Measurements from ENCODE around the gene SIGLEC5. TPM values are rescaled to one million over a fixed set of nuclear protein-coding genes. Genes with fewer than 3 reads are reported as not detected.

Gene SIGLEC5
- total and polyA plus RNA-seq, 2 of the 13 experiments (the other 11 are each of a cell fraction or from before 2014, with no cell fraction given): not detected

DNA sequence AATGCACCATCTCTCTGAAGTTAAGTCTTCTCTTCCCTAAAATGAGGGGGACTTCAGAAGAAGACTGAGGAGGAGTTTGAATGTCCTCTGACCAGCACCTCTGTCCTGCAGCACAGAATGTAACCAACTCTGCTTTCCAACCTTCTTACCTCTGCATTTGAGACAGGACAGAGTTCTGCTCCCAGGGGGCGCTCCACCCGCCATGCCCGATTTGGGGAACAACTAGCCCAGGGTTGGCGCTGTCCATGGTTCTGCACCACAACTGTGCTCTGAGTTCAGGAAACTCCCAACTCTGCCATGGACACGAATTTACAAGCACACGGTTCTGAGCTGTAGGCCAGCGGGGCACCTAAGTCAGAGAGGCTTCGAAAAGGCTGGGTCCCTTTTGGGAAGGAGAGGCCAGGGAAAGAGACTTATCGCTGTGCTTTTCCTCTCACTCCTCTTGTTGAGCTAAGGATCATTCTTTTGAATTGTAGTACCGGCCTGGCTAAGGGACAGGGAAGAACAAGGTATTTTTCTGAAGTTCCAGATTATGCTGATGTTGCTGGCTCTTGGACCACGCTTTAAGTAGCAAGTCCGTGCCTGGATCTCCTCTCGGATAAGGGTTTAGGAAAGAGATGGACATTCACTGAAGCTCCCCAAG is 22.2 kb downstream of the SIGLEC5 start (continued):
- TF ChIP-seq, protein P1, sequence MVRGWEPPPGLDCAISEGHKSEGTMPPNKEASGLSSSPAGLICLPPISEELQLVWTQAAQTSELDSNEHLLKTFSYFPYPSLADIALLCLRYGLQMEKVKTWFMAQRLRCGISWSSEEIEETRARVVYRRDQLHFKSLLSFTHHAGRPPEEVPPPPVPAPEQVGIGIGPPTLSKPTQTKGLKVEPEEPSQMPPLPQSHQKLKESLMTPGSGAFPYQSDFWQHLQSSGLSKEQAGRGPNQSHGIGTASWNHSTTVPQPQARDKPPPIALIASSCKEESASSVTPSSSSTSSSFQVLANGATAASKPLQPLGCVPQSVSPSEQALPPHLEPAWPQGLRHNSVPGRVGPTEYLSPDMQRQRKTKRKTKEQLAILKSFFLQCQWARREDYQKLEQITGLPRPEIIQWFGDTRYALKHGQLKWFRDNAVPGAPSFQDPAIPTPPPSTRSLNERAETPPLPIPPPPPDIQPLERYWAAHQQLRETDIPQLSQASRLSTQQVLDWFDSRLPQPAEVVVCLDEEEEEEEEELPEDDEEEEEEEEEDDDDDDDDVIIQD (CRISPR knock-in tag; IDR thresholded peaks at IDR 0.05; ENCODE audit: low read depth): peak; percentile 51; the same call in 1 of the 2 replicates
- TF ChIP-seq ZNF883 (CRISPR knock-in tag; IDR thresholded peaks at IDR 0.05; ENCODE audit: not compliant biosample characterization) (peak; percentile 82), GATAD1 (CRISPR knock-in tag; IDR thresholded peaks at IDR 0.05) (peak; percentile 75), JARID2 (CRISPR knock-in tag; IDR thresholded peaks at IDR 0.05; ENCODE audit: insufficient replicate concordance) (no peak), ZNF550 (CRISPR knock-in tag; IDR thresholded peaks at IDR 0.05; ENCODE audit: borderline replicate concordance) (no peak), PITX1 (CRISPR knock-in tag; IDR thresholded peaks at IDR 0.05) (peak; percentile 62; the same call in 1 of the 2 replicates), MAFF (IDR thresholded peaks at IDR 0.05; ENCODE audit: low read depth, low read length) (no peak), NR1H2 (CRISPR knock-in tag; IDR thresholded peaks at IDR 0.05; ENCODE audit: borderline replicate concordance, low read depth) (no peak), ZNF460 (CRISPR knock-in tag; IDR thresholded peaks at IDR 0.05; ENCODE audit: borderline replicate concordance) (no peak), ZNF747 (CRISPR knock-in tag; IDR thresholded peaks at IDR 0.05; ENCODE audit: borderline replicate concordance) (0 out of 2 replicates have a peak, but pooled peaks have one; percentile 44), KLF16 (CRISPR knock-in tag; IDR thresholded peaks at IDR 0.05) (peak in 1 of 2 experiments; percentile 98; a peak in 2 of 4 replicates), NAIF1 (CRISPR knock-in tag; IDR thresholded peaks at IDR 0.05; ENCODE audit: borderline replicate concordance) (peak; percentile 65; the same call in 1 of the 2 replicates), ZNF749 (CRISPR knock-in tag; IDR thresholded peaks at IDR 0.05; ENCODE audit: borderline replicate concordance) (peak; percentile 96), MTF1 (CRISPR knock-in tag; IDR thresholded peaks at IDR 0.05) (peak; percentile 82; the same call in 1 of the 2 replicates), ARHGAP35 (CRISPR knock-in tag; IDR thresholded peaks at IDR 0.05; ENCODE audit: borderline replicate concordance) (peak; percentile 88; the same call in 1 of the 2 replicates), HDAC1 (CRISPR knock-in tag; IDR thresholded peaks at IDR 0.05) (no peak; the same call in 1 of the 2 replicates), RELA (CRISPR knock-in tag; IDR thresholded peaks at IDR 0.05) (0 out of 2 replicates have a peak, but pooled peaks have one; percentile 57)
- TF ChIP-seq, protein P2, sequence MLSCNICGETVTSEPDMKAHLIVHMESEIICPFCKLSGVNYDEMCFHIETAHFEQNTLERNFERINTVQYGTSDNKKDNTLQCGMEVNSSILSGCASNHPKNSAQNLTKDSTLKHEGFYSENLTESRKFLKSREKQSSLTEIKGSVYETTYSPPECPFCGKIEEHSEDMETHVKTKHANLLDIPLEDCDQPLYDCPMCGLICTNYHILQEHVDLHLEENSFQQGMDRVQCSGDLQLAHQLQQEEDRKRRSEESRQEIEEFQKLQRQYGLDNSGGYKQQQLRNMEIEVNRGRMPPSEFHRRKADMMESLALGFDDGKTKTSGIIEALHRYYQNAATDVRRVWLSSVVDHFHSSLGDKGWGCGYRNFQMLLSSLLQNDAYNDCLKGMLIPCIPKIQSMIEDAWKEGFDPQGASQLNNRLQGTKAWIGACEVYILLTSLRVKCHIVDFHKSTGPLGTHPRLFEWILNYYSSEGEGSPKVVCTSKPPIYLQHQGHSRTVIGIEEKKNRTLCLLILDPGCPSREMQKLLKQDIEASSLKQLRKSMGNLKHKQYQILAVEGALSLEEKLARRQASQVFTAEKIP (CRISPR knock-in tag; IDR thresholded peaks at IDR 0.05; ENCODE audit: borderline replicate concordance): no peak
- TF ChIP-seq, protein P3, sequence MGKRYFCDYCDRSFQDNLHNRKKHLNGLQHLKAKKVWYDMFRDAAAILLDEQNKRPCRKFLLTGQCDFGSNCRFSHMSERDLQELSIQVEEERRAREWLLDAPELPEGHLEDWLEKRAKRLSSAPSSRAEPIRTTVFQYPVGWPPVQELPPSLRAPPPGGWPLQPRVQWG (CRISPR knock-in tag; IDR thresholded peaks at IDR 0.05; ENCODE audit: borderline replicate concordance, low read depth): no peak
- TF ChIP-seq, protein P4, sequence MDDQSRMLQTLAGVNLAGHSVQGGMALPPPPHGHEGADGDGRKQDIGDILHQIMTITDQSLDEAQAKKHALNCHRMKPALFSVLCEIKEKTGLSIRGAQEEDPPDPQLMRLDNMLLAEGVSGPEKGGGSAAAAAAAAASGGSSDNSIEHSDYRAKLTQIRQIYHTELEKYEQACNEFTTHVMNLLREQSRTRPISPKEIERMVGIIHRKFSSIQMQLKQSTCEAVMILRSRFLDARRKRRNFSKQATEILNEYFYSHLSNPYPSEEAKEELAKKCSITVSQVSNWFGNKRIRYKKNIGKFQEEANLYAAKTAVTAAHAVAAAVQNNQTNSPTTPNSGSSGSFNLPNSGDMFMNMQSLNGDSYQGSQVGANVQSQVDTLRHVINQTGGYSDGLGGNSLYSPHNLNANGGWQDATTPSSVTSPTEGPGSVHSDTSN (CRISPR knock-in tag; IDR thresholded peaks at IDR 0.05; ENCODE audit: borderline replicate concordance): peak; percentile 88; the same call in 1 of the 2 replicates
- TF ChIP-seq, protein P5, sequence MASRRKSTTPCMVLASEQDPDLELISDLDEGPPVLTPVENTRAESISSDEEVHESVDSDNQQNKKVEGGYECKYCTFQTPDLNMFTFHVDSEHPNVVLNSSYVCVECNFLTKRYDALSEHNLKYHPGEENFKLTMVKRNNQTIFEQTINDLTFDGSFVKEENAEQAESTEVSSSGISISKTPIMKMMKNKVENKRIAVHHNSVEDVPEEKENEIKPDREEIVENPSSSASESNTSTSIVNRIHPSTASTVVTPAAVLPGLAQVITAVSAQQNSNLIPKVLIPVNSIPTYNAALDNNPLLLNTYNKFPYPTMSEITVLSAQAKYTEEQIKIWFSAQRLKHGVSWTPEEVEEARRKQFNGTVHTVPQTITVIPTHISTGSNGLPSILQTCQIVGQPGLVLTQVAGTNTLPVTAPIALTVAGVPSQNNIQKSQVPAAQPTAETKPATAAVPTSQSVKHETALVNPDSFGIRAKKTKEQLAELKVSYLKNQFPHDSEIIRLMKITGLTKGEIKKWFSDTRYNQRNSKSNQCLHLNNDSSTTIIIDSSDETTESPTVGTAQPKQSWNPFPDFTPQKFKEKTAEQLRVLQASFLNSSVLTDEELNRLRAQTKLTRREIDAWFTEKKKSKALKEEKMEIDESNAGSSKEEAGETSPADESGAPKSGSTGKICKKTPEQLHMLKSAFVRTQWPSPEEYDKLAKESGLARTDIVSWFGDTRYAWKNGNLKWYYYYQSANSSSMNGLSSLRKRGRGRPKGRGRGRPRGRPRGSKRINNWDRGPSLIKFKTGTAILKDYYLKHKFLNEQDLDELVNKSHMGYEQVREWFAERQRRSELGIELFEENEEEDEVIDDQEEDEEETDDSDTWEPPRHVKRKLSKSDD (CRISPR knock-in tag; IDR thresholded peaks at IDR 0.05; ENCODE audit: low read depth): 0 out of 2 replicates have a peak, but pooled peaks have one; percentile 47
